Mesothelial cell of epicardium (in vitro differentiated cells): ENCODE results near the gene GNB1. TPM values are rescaled to one million over a fixed set of nuclear protein-coding genes. Genes with fewer than 3 reads are reported as not detected.

Source experiments
- DNase-seq, 2 experiments: peaks; one replicate each; pipeline ENCODE4 v3.0.0; 2021; ENCODE audit warnings: low spot score in 2 of 2; ENCODE audit not compliant: unreplicated experiment in 2 of 2
- H3K27ac Mint-ChIP-seq: 2 replicates; pipeline ENCODE4 v1.8.0; 2021; ENCODE audit warnings: mixed read lengths
- H3K27me3 Mint-ChIP-seq: 2 replicates; pipeline ENCODE4 v1.8.0; 2021; ENCODE audit warnings: low read depth, mixed read lengths
- H3K36me3 Mint-ChIP-seq: 2 replicates; pipeline ENCODE4 v1.8.0; 2021; ENCODE audit warnings: mixed read lengths
- H3K4me1 Mint-ChIP-seq: 2 replicates; pipeline ENCODE4 v1.8.0; 2021; ENCODE audit warnings: mixed read lengths
- H3K4me3 Mint-ChIP-seq: 2 replicates; pipeline ENCODE4 v1.8.0; 2021; ENCODE audit warnings: mild to moderate bottlenecking, moderate library complexity, mixed read lengths
- H3K9me3 Mint-ChIP-seq: 2 replicates; pipeline ENCODE4 v1.8.0; 2021; ENCODE audit warnings: mixed read lengths
- total RNA-seq: library from RNA; stranded (reverse); gene quantifications from 3 replicates; pipeline ENCODE4 v1.2.1, GENCODE V29; 2021
- TF ChIP-seq, protein P1 (sequence below): fragments of 200-600 bp; sonication (generic); IDR thresholded peaks from one replicate; pipeline ENCODE4 v1.5.0; 2021; ENCODE audit warnings: antibody characterized with exemption; ENCODE audit not compliant: unreplicated experiment

GNB1 gene
- total RNA-seq, 1 donor from 2014 or later, result 272 TPM

DNA sequence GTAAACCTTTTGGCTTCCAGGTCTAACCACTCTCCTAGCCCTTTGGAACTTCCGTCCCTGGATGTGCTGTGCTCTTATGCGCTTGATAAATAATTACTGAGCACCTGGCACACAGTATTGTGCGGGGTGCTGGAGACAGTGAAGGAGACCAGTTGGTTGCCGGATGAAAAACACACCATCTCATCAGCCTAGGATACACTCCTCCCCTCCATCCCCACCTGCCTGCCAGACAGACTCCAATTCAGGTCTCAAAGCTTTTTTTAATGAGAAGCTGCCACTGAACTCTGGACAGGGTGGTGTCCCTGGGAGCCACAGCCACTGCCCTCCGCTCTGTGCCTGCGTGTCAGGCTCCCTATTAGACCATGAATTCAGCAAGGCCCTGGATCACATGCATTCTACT, 9.2 kb downstream of the GNB1 start:
- no peak overlapping the region for H3K27ac Mint-ChIP-seq
- DNase-seq, result no peak
- no peak overlapping the region for H3K4me3 Mint-ChIP-seq
- no peaks in the 10 kb centered on the region for H3K27me3 Mint-ChIP-seq
- peaks cover 43% of the 10 kb centered on the region for H3K4me1 Mint-ChIP-seq
- no peaks in the 10 kb centered on the region for H3K36me3 Mint-ChIP-seq
- TF ChIP-seq, protein P1, sequence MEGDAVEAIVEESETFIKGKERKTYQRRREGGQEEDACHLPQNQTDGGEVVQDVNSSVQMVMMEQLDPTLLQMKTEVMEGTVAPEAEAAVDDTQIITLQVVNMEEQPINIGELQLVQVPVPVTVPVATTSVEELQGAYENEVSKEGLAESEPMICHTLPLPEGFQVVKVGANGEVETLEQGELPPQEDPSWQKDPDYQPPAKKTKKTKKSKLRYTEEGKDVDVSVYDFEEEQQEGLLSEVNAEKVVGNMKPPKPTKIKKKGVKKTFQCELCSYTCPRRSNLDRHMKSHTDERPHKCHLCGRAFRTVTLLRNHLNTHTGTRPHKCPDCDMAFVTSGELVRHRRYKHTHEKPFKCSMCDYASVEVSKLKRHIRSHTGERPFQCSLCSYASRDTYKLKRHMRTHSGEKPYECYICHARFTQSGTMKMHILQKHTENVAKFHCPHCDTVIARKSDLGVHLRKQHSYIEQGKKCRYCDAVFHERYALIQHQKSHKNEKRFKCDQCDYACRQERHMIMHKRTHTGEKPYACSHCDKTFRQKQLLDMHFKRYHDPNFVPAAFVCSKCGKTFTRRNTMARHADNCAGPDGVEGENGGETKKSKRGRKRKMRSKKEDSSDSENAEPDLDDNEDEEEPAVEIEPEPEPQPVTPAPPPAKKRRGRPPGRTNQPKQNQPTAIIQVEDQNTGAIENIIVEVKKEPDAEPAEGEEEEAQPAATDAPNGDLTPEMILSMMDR, result no peak
- no peaks in the 10 kb centered on the region for H3K9me3 Mint-ChIP-seq

DNA sequence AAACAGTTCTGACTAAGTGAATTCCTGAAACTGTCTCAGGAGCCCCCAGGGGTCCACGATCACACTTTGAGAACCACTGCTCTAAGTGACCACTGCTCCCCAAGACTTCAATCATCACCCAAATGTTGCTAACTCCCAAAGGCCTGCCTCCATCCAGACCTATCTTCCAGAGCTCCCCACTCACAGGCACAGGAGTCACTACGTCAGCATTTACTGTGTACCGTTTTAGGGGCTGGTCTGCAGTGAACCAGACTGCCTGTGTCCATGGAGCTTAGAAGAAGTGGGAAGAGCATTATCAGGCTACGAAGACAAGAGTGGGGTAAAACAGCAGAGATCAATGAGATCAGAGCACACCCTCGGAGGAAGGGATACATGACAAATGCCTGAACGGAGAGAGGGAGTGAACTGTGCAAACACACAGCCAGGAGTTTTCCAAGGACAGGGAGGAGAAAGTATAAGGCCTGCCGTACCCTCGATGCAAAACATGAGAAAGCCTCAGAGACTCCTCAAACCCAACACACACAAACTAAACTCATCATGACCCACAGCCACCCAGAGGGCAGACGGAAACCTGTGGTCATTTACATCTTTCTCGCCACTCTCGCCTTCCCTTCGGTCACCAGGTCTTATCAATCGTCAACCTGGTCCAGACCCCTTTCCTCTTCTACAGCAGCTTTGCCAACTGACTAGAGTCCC, 10.1 kb downstream of the GNB1 start:
- Mint-ChIP-seq H3K36me3 (peaks cover 8% of the 10 kb centered on the region), H3K27ac (peak overlapping the region; percentile 83), H3K27me3 (no peaks in the 10 kb centered on the region), H3K4me3 (no peak overlapping the region), H3K4me1 (peaks cover 45% of the 10 kb centered on the region), H3K9me3 (no peaks in the 10 kb centered on the region)
- TF ChIP-seq, protein P1, result no peak
- DNase-seq, result no peak

DNA sequence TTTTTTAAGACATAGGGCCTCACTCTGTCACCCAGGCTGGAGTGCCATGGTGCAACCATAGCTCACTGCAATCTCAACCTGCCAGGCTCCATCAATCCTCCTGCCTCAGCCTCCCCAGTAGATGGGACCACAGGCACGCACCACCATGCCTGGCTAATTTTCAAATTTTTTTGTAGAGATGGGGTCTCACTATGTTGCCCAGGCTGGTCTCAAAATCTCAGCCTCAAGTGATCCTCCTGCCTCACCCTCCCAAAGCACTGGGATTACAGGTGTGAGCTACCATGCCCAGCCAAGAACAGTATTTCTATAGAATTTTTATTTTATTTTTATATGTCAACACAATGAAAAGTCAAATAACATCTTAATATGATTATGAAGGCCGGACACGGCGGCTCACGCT, 10.9 kb downstream of the GNB1 start:
- H3K4me3 Mint-ChIP-seq, result no peak overlapping the region
- H3K27me3 Mint-ChIP-seq, result no peaks in the 10 kb centered on the region
- no peak for DNase-seq
- no peaks in the 10 kb centered on the region for H3K9me3 Mint-ChIP-seq
- peaks cover 45% of the 10 kb centered on the region for H3K4me1 Mint-ChIP-seq
- TF ChIP-seq, protein P1, result no peak
- no peak overlapping the region for H3K27ac Mint-ChIP-seq
- H3K36me3 Mint-ChIP-seq, result peaks cover 14% of the 10 kb centered on the region

DNA sequence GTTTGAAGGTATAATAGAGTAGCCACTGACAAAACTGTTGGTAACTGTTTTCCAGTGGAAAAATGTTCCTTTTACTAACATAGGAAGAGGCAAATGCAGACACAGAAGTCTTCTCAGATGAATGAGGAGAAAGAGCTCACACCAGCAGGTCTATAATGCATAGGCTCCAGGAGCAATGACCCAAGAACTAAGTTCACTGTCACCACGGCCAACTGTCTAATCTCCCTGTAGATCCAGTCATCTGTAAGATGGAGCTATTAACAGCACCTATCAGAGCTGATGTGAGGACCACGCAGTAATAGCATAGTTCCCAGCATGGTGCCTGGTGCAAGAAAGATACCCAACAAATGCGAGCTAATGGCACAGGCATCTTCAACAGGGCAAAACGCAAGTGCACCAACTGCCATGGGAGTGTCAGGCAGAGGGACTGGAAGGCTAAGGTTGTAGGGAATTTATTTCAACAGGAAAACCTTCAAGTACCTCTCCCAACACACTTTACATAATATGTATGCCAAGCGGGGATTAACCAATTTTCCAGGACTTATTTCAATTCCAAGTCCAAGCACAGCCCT, 12.9 kb downstream of the GNB1 start:
- TF ChIP-seq, protein P1, result no peak
- no peak for DNase-seq
- H3K4me3 Mint-ChIP-seq, result no peak overlapping the region
- H3K4me1 Mint-ChIP-seq, result peaks cover 34% of the 10 kb centered on the region
- H3K27ac Mint-ChIP-seq, result peak overlapping the region; percentile 4
- no peaks in the 10 kb centered on the region for H3K9me3 Mint-ChIP-seq
- H3K36me3 Mint-ChIP-seq, result peaks cover 19% of the 10 kb centered on the region
- H3K27me3 Mint-ChIP-seq, result no peaks in the 10 kb centered on the region

DNA sequence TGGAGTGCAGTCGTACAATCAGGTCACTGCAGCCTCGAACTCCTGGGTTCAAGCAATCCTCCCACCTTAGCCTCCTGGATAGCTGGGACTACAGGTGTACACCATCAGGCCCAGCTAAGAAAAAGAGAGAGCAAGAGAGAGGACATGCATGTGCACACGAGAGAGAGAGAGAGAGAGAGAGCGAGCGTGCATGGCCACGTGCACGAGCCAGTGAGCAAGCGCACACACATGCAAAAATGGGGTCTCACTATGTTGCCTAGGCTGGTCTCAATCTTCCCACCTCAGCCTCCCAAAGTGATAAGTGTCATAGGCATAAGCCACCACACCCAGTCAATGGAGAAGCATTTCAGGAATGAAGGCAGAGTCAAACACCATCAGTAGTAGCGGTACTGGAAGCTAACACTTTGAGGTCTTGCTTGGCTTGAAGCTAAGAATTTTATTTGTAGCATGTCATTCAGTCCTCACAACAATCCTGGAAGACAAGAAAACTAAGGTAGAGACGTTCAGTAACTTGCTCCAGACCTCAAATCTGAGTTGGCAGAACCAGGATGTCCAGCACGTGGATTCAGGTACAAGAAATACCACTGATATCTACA, 14.5 kb downstream of the GNB1 start:
- TF ChIP-seq, protein P1, result no peak
- H3K4me3 Mint-ChIP-seq, result no peak overlapping the region
- DNase-seq, result no peak
- H3K4me1 Mint-ChIP-seq, result peaks cover 26% of the 10 kb centered on the region
- peak overlapping the region; percentile 71 for H3K27ac Mint-ChIP-seq
- no peaks in the 10 kb centered on the region for H3K27me3 Mint-ChIP-seq
- H3K36me3 Mint-ChIP-seq, result peaks cover 26% of the 10 kb centered on the region
- H3K9me3 Mint-ChIP-seq, result no peaks in the 10 kb centered on the region
